ENCODE data around the gene IL7R. TPM values are rescaled to one million over a fixed set of nuclear protein-coding genes. Genes with fewer than 3 reads are reported as not detected.

IL7R gene
- total RNA-seq, 1 donor from 2014 or later = not detected

DNA sequence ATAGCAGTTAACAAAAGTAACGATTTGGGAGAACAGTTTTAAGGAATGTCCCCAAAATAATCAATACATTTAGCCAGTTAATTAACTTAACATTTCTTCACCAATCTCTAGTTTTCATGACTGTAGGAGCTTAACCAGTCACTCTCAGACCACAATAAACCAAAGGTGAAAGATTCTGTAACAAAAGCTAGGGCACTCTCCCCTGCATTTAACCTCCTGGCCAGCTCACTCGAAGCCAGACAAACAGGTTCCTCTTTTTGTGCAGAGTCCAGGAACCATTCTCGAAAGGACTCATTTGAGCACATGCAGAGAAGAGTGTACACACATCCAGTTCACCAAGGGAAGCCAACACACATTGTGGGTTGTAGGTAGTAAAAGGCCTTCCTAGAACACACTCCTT lies 6.5 kb downstream of the IL7R start:
- H3K27me3 Mint-ChIP-seq (ENCODE audit: low read depth) = no peaks in the 10 kb centered on the region
- H3K36me3 Mint-ChIP-seq (ENCODE audit: low read depth) = no peaks in the 10 kb centered on the region
- TF ChIP-seq, protein P1, sequence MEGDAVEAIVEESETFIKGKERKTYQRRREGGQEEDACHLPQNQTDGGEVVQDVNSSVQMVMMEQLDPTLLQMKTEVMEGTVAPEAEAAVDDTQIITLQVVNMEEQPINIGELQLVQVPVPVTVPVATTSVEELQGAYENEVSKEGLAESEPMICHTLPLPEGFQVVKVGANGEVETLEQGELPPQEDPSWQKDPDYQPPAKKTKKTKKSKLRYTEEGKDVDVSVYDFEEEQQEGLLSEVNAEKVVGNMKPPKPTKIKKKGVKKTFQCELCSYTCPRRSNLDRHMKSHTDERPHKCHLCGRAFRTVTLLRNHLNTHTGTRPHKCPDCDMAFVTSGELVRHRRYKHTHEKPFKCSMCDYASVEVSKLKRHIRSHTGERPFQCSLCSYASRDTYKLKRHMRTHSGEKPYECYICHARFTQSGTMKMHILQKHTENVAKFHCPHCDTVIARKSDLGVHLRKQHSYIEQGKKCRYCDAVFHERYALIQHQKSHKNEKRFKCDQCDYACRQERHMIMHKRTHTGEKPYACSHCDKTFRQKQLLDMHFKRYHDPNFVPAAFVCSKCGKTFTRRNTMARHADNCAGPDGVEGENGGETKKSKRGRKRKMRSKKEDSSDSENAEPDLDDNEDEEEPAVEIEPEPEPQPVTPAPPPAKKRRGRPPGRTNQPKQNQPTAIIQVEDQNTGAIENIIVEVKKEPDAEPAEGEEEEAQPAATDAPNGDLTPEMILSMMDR (conservative IDR thresholded peaks at IDR 0.05) = no peak
- DNase-seq (ENCODE audit: low read depth, low spot score) = no peak
- H3K4me3 Mint-ChIP-seq = no peak overlapping the region
- H3K9me3 Mint-ChIP-seq = peaks cover 2% of the 10 kb centered on the region
- H3K27ac Mint-ChIP-seq (ENCODE audit: unreplicated experiment) = no peak overlapping the region
- H3K4me1 Mint-ChIP-seq = peaks cover 35% of the 10 kb centered on the region

DNA sequence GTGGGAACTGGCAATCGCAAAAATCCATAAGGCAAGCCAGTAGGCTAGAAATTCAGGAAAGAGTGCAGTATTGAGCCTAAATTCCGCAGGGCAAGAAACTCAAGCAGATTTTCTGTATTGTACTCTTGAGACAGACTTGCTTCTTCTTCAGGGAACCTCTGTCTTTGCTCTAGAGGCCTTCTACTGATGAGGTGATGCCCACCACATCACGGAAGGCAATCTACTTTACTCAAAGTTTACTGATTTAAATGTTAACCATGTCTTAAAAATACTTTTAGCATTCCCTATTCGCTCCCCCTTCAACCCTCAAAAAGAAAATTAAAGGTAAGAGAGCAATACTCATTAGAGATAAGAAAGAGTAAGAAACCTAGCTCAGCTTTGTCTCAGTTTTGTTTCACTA lies 11.3 kb downstream of the IL7R start:
- TF ChIP-seq, protein P1 (conservative IDR thresholded peaks at IDR 0.05) = no peak
- H3K9me3 Mint-ChIP-seq = peaks cover 9% of the 10 kb centered on the region
- H3K27me3 Mint-ChIP-seq (ENCODE audit: low read depth) = no peaks in the 10 kb centered on the region
- H3K4me3 Mint-ChIP-seq = no peak overlapping the region
- H3K27ac Mint-ChIP-seq (ENCODE audit: unreplicated experiment) = no peak overlapping the region
- no peaks in the 10 kb centered on the region for H3K36me3 Mint-ChIP-seq (ENCODE audit: low read depth)
- peaks cover 11% of the 10 kb centered on the region for H3K4me1 Mint-ChIP-seq
- DNase-seq (ENCODE audit: low read depth, low spot score) = no peak

DNA sequence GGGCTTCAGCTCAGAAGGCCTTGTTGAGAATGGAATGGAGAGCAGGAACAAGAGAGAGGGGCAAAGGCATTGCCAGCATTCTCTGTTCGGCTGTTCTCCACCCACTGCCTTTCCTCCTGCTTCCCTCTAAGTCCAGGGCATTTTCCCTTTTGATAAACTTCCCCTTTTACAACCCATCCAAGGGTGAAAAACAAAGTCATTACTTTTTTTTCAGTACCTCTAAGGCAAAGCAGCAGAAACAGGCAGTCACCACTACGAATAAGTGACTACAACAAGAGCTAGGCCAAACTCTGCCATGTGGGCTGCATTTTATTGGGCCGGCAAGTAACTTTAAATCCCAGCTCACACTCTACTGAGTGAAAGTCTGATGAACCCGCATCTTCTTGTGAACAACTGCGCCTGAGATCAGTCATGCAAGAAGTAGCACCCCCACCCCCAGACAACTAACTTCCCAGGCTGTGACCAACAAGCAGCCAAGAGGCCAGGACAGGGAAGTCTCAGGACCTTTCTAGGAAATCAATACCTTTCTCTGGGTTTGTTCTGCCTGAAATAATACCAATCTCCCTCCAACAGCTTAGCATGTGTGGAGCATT lies 13.1 kb downstream of the IL7R start:
- Mint-ChIP-seq H3K27me3 (ENCODE audit: low read depth) (no peaks in the 10 kb centered on the region), H3K36me3 (ENCODE audit: low read depth) (no peaks in the 10 kb centered on the region), H3K27ac (ENCODE audit: unreplicated experiment) (peak overlapping the region; percentile 57), H3K4me3 (no peak overlapping the region), H3K9me3 (peaks cover 10% of the 10 kb centered on the region), H3K4me1 (peaks cover 11% of the 10 kb centered on the region)
- TF ChIP-seq, protein P1 (conservative IDR thresholded peaks at IDR 0.05) = no peak
- no peak for DNase-seq (ENCODE audit: low read depth, low spot score)

DNA sequence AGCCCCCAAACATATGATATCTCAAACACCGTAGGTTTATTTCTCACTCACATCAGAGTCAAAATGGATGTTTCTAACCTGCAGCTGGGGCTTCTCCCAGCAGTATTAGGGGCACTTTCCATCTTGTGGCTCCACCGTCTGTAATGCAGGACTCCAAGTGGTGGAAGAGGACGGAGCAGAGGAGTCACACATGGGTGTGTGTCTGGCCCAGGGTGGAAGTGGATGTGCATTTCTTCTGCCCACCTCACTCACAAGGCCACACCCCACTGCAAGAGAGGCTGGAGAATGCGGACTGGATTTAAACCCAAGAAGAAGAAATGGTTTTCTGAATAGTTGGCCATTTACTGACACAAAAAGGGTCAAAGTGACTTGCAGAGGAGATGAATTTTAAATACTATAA lies 13.9 kb downstream of the IL7R start:
- peaks cover 8% of the 10 kb centered on the region for H3K9me3 Mint-ChIP-seq
- no peak overlapping the region for H3K27ac Mint-ChIP-seq (ENCODE audit: unreplicated experiment)
- no peaks in the 10 kb centered on the region for H3K27me3 Mint-ChIP-seq (ENCODE audit: low read depth)
- TF ChIP-seq, protein P1 (conservative IDR thresholded peaks at IDR 0.05) = no peak
- H3K4me3 Mint-ChIP-seq = no peak overlapping the region
- peaks cover 11% of the 10 kb centered on the region for H3K4me1 Mint-ChIP-seq
- no peaks in the 10 kb centered on the region for H3K36me3 Mint-ChIP-seq (ENCODE audit: low read depth)
- DNase-seq (ENCODE audit: low read depth, low spot score) = no peak

DNA sequence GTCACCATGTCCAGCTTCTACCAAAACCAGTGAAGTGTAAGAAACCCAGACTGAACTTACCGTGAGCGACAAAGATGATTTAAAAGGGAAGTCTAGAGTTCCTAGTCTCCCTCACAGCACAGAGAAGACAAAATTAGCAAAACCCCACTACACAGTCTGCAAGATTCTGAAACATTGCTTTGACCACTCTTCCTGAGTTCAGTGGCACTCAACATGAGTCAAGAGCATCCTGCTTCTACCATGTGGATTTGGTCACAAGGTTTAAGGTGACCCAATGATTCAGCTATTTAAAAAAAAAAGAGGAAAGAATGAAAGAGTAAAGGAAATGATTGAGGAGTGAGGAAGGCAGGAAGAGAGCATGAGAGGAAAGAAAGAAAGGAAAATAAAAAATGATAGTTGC lies 19.8 kb downstream of the IL7R start:
- no peaks in the 10 kb centered on the region for H3K27me3 Mint-ChIP-seq (ENCODE audit: low read depth)
- no peak overlapping the region for H3K27ac Mint-ChIP-seq (ENCODE audit: unreplicated experiment)
- peaks cover 5% of the 10 kb centered on the region for H3K9me3 Mint-ChIP-seq
- H3K36me3 Mint-ChIP-seq (ENCODE audit: low read depth) = no peaks in the 10 kb centered on the region
- no peak overlapping the region for H3K4me3 Mint-ChIP-seq
- no peaks in the 10 kb centered on the region for H3K4me1 Mint-ChIP-seq
- DNase-seq (ENCODE audit: low read depth, low spot score) = no peak
- TF ChIP-seq, protein P1 (conservative IDR thresholded peaks at IDR 0.05) = no peak

All from neural crest cell (in vitro differentiated cells).